GM12872 (cell line): ENCODE results near the gene ADCY5.

Source experiments
- CTCF ChIP-seq: IDR thresholded peaks from 3 replicates; pipeline ENCODE4 v1.5.1; 2011; ENCODE audit warnings: low read depth, mild to moderate bottlenecking, low read length, moderate library complexity; ENCODE audit not compliant: insufficient read depth

Gene ADCY5

DNA sequence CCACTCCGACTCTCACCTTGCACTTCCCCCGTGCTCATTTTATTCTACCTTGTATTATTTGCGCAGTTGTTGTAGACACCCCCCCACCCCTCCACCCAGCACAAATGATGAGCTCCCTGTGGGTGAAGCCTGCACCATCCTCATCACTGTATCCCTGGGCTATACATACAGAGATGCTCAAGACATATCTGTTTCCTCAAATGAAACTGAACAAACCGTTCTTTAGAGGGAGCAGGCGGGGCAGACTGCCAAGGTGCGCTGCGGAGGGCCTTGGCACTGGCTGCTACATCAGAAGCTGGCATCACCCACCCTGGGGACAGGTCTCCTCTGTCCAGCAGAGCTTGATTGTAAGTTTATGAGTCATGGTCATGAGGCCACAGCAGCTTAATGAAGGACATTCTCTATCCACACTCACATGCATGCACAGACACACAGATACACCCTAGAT lies 29.0 kb downstream of the ADCY5 start:
- no peak for TF ChIP-seq CTCF

GRCh38 chr3:123419181-123419849 lies 29.6 kb downstream of the ADCY5 start:
- TF ChIP-seq CTCF = no peak

GRCh38 chr3:123416647-123417046 lies 32.2 kb downstream of the ADCY5 start:
- TF ChIP-seq CTCF = no peak

- TF ChIP-seq CTCF = no peak
Measured at GRCh38 chr3:123416173-123416572, 32.7 kb downstream of the ADCY5 start.

GRCh38 chr3:123414973-123415775 lies 33.7 kb downstream of the ADCY5 start:
- no peak for TF ChIP-seq CTCF

- TF ChIP-seq CTCF = no peak
Measured at GRCh38 chr3:123412811-123413604, 35.9 kb downstream of the ADCY5 start.

- no peak for TF ChIP-seq CTCF
Measured at GRCh38 chr3:123412076-123412475, 36.8 kb downstream of the ADCY5 start.
